Ishikawa (cell line): ENCODE measurements around the gene PLXNB2.
A peak's percentile ranks its signal among the peaks of the same experiment; 100 is the strongest.

Experiments used
- CEBPB ChIP-seq: IDR thresholded peaks from 2 replicates; pipeline ENCODE4 v1.6.1; 2012
- CREB1 ChIP-seq: IDR thresholded peaks from 2 replicates; pipeline ENCODE4 v1.6.1; 2012; ENCODE audit warnings: low read depth
- EGR1 ChIP-seq: IDR thresholded peaks from 2 replicates; pipeline ENCODE4 v1.6.1; 2012
- EP300 ChIP-seq: IDR thresholded peaks from 2 replicates; pipeline ENCODE4 v1.6.1; 2012; ENCODE audit warnings: borderline replicate concordance
- FOXM1 ChIP-seq: IDR thresholded peaks from 2 replicates; pipeline ENCODE4 v1.6.1; 2012; ENCODE audit warnings: low read depth, borderline replicate concordance
- NFIC ChIP-seq: IDR thresholded peaks from 2 replicates; pipeline ENCODE4 v1.6.1; 2012
- RAD21 ChIP-seq: IDR thresholded peaks from 2 replicates; pipeline ENCODE4 v1.6.1; 2012; ENCODE audit warnings: low read depth
- REST ChIP-seq: IDR thresholded peaks from 2 replicates; pipeline ENCODE4 v1.6.1; 2012; ENCODE audit warnings: low read depth, mild to moderate bottlenecking
- TAF1 ChIP-seq: IDR thresholded peaks from 2 replicates; pipeline ENCODE4 v1.6.1; 2012; ENCODE audit warnings: low read depth, mild to moderate bottlenecking
- TEAD4 ChIP-seq: IDR thresholded peaks from 2 replicates; pipeline ENCODE4 v1.6.1; 2012
- YY1 ChIP-seq: IDR thresholded peaks from 2 replicates; pipeline ENCODE4 v1.6.1; 2012; ENCODE audit warnings: low read depth
- ZBTB7A ChIP-seq: IDR thresholded peaks from 2 replicates; pipeline ENCODE4 v1.6.1; 2012; ENCODE audit warnings: low read depth
- TF ChIP-seq, protein P1 (sequence below): IDR thresholded peaks from 2 replicates; pipeline ENCODE4 v1.6.1; 2012

GRCh38 chr22:50277761-50278160, 29.7 kb downstream of the PLXNB2 start:
- no peak for TF ChIP-seq CREB1
- no peak for TF ChIP-seq NFIC
- peak; percentile 22; the same call in 1 of the 2 replicates for TF ChIP-seq RAD21
- no peak for TF ChIP-seq EP300
- 0 out of 2 replicates have a peak, but pooled peaks have one; percentile 23 for TF ChIP-seq ZBTB7A
- TF ChIP-seq CEBPB: no peak
- TF ChIP-seq TAF1: no peak
- TF ChIP-seq, protein P1, sequence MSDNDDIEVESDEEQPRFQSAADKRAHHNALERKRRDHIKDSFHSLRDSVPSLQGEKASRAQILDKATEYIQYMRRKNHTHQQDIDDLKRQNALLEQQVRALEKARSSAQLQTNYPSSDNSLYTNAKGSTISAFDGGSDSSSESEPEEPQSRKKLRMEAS: no peak
- no peak for TF ChIP-seq FOXM1
- TF ChIP-seq REST: no peak
- no peak for TF ChIP-seq TEAD4
- TF ChIP-seq YY1: no peak
- TF ChIP-seq EGR1: no peak
